ENCODE data around the gene ZSWIM6. TPM values are rescaled to one million over a fixed set of nuclear protein-coding genes. Genes with fewer than 3 reads are reported as not detected.

ZSWIM6 gene
- total RNA-seq, 1 donor from 2014 or later = 40.1 TPM

GRCh38 chr5:61589946-61590345 is 257.9 kb downstream of the ZSWIM6 start:
- peaks cover 11% of the 10 kb centered on the region for H3K4me1 Mint-ChIP-seq (ENCODE audit: low read depth, unreplicated experiment)
- no peak for FAIRE-seq
- DNase-seq (ENCODE audit: low read depth) = peak; percentile 14
- Histone ChIP-seq H3K36me3 (ENCODE audit: insufficient read depth, low read length) (no peaks in the 10 kb centered on the region), H2AFZ (ENCODE audit: low read depth, low read length) (no peak overlapping the region), H3K4me2 (ENCODE audit: low read length) (no peak overlapping the region), H3K27ac (ENCODE audit: low read depth, low read length) (no peak overlapping the region), H3K4me3 (ENCODE audit: insufficient read depth, low read depth, low read length) (no peak overlapping the region), H3K9ac (ENCODE audit: low read length) (no peak overlapping the region), H3K79me2 (ENCODE audit: insufficient read depth, low read length) (no peaks in the 10 kb centered on the region), H3K27me3 (ENCODE audit: insufficient read depth, low read length) (no peaks in the 10 kb centered on the region), H3K4me1 (ENCODE audit: insufficient read depth, low read length) (peaks cover 7% of the 10 kb centered on the region), H3K9me3 (ENCODE audit: insufficient read depth, low read depth, low read length) (no peaks in the 10 kb centered on the region), H4K20me1 (ENCODE audit: insufficient read depth, low read length) (no peaks in the 10 kb centered on the region)
- peaks cover 2% of the 10 kb centered on the region for H3K36me3 Mint-ChIP-seq (ENCODE audit: low read depth, unreplicated experiment)
- TF ChIP-seq CTCF (IDR thresholded peaks at IDR 0.05; ENCODE audit: insufficient read depth, low read depth, low read length) = no peak
- TF ChIP-seq EZH2 (IDR thresholded peaks at IDR 0.05; ENCODE audit: insufficient read depth, low read length) = no peak
- no peak overlapping the region for H3K27ac Mint-ChIP-seq (ENCODE audit: unreplicated experiment)
- H3K9me3 Mint-ChIP-seq (ENCODE audit: unreplicated experiment) = peaks cover 4% of the 10 kb centered on the region
- no peak overlapping the region for H3K4me3 Mint-ChIP-seq (ENCODE audit: unreplicated experiment)
- peaks cover 16% of the 10 kb centered on the region for H3K27me3 Mint-ChIP-seq (ENCODE audit: low read depth, unreplicated experiment)

GRCh38 chr5:61590473-61590872 is 258.4 kb downstream of the ZSWIM6 start:
- TF ChIP-seq CTCF (IDR thresholded peaks at IDR 0.05; ENCODE audit: insufficient read depth, low read depth, low read length) (no peak), EZH2 (IDR thresholded peaks at IDR 0.05; ENCODE audit: insufficient read depth, low read length) (no peak)
- no peaks in the 10 kb centered on the region for H3K9me3 ChIP-seq (ENCODE audit: insufficient read depth, low read depth, low read length)
- Mint-ChIP-seq H3K27me3 (ENCODE audit: low read depth, unreplicated experiment) (peaks cover 16% of the 10 kb centered on the region), H3K36me3 (ENCODE audit: low read depth, unreplicated experiment) (peaks cover 2% of the 10 kb centered on the region), H3K4me1 (ENCODE audit: low read depth, unreplicated experiment) (peaks cover 11% of the 10 kb centered on the region), H3K9me3 (ENCODE audit: unreplicated experiment) (peaks cover 4% of the 10 kb centered on the region), H3K27ac (ENCODE audit: unreplicated experiment) (no peak overlapping the region), H3K4me3 (ENCODE audit: unreplicated experiment) (no peak overlapping the region)
- peaks cover 7% of the 10 kb centered on the region for H3K4me1 ChIP-seq (ENCODE audit: insufficient read depth, low read length)
- H4K20me1 ChIP-seq (ENCODE audit: insufficient read depth, low read length) = no peaks in the 10 kb centered on the region
- H3K79me2 ChIP-seq (ENCODE audit: insufficient read depth, low read length) = no peaks in the 10 kb centered on the region
- no peaks in the 10 kb centered on the region for H3K27me3 ChIP-seq (ENCODE audit: insufficient read depth, low read length)
- H3K27ac ChIP-seq (ENCODE audit: low read depth, low read length) = no peak overlapping the region
- H3K4me3 ChIP-seq (ENCODE audit: insufficient read depth, low read depth, low read length) = no peak overlapping the region
- H3K4me2 ChIP-seq (ENCODE audit: low read length) = no peak overlapping the region
- DNase-seq (ENCODE audit: low read depth) = no peak
- no peaks in the 10 kb centered on the region for H3K36me3 ChIP-seq (ENCODE audit: insufficient read depth, low read length)
- H2AFZ ChIP-seq (ENCODE audit: low read depth, low read length) = no peak overlapping the region
- H3K9ac ChIP-seq (ENCODE audit: low read length) = no peak overlapping the region
- no peak for FAIRE-seq

GRCh38 chr5:61591859-61592258 is 259.8 kb downstream of the ZSWIM6 start:
- no peaks in the 10 kb centered on the region for H3K36me3 ChIP-seq (ENCODE audit: insufficient read depth, low read length)
- no peaks in the 10 kb centered on the region for H4K20me1 ChIP-seq (ENCODE audit: insufficient read depth, low read length)
- H3K27ac Mint-ChIP-seq (ENCODE audit: unreplicated experiment) = no peak overlapping the region
- H3K27me3 Mint-ChIP-seq (ENCODE audit: low read depth, unreplicated experiment) = peaks cover 16% of the 10 kb centered on the region
- no peaks in the 10 kb centered on the region for H3K79me2 ChIP-seq (ENCODE audit: insufficient read depth, low read length)
- DNase-seq (ENCODE audit: low read depth) = no peak
- peaks cover 6% of the 10 kb centered on the region for H3K9me3 Mint-ChIP-seq (ENCODE audit: unreplicated experiment)
- no peaks in the 10 kb centered on the region for H3K27me3 ChIP-seq (ENCODE audit: insufficient read depth, low read length)
- H3K9ac ChIP-seq (ENCODE audit: low read length) = no peak overlapping the region
- H2AFZ ChIP-seq (ENCODE audit: low read depth, low read length) = no peak overlapping the region
- H3K27ac ChIP-seq (ENCODE audit: low read depth, low read length) = no peak overlapping the region
- no peak for FAIRE-seq
- TF ChIP-seq CTCF (IDR thresholded peaks at IDR 0.05; ENCODE audit: insufficient read depth, low read depth, low read length) (no peak), EZH2 (IDR thresholded peaks at IDR 0.05; ENCODE audit: insufficient read depth, low read length) (no peak)
- H3K36me3 Mint-ChIP-seq (ENCODE audit: low read depth, unreplicated experiment) = peaks cover 2% of the 10 kb centered on the region
- no peak overlapping the region for H3K4me3 Mint-ChIP-seq (ENCODE audit: unreplicated experiment)
- H3K4me3 ChIP-seq (ENCODE audit: insufficient read depth, low read depth, low read length) = no peak overlapping the region
- H3K4me2 ChIP-seq (ENCODE audit: low read length) = no peak overlapping the region
- no peaks in the 10 kb centered on the region for H3K9me3 ChIP-seq (ENCODE audit: insufficient read depth, low read depth, low read length)
- H3K4me1 Mint-ChIP-seq (ENCODE audit: low read depth, unreplicated experiment) = peaks cover 11% of the 10 kb centered on the region
- peaks cover 5% of the 10 kb centered on the region for H3K4me1 ChIP-seq (ENCODE audit: insufficient read depth, low read length)
